Measurements from ENCODE around the gene ERBB4.
"Not testable (repeated sequence)": the region's sequence is repeated elsewhere in the genome, so short reads cannot be mapped to it uniquely, and the experiment has no call there.

The ERBB4 gene

GRCh38 chr2:212288308-212288707, 250.3 kb downstream of the ERBB4 start:
- no peak for DNase-seq

- DNase-seq = no peak
Observed at GRCh38 chr2:212284166-212284565, 254.4 kb downstream of the ERBB4 start.

- DNase-seq = no peak
Observed at GRCh38 chr2:212282671-212283261, 255.8 kb downstream of the ERBB4 start.

- no peak for DNase-seq
Observed at GRCh38 chr2:212276813-212277212, 261.8 kb downstream of the ERBB4 start.

GRCh38 chr2:212274215-212274614, 264.4 kb downstream of the ERBB4 start:
- no peak for DNase-seq

GRCh38 chr2:212271583-212271982, 267.0 kb downstream of the ERBB4 start:
- DNase-seq = no peak

GRCh38 chr2:212269005-212269404, 269.6 kb downstream of the ERBB4 start:
- DNase-seq = no peak

GRCh38 chr2:212266297-212266696, 272.3 kb downstream of the ERBB4 start:
- no peak for DNase-seq

GRCh38 chr2:212265777-212266176, 272.8 kb downstream of the ERBB4 start:
- no peak for DNase-seq

- no peak for DNase-seq
Observed at GRCh38 chr2:212264187-212264586, 274.4 kb downstream of the ERBB4 start.

- no peak for DNase-seq
Observed at GRCh38 chr2:212259226-212259625, 279.4 kb downstream of the ERBB4 start.

- DNase-seq = no peak
Observed at GRCh38 chr2:212254339-212254738, 284.3 kb downstream of the ERBB4 start.

GRCh38 chr2:212249451-212249850, 289.2 kb downstream of the ERBB4 start:
- no peak for DNase-seq

- no peak for DNase-seq
Observed at GRCh38 chr2:212245880-212246279, 292.7 kb downstream of the ERBB4 start.

GRCh38 chr2:212242724-212243123, 295.9 kb downstream of the ERBB4 start:
- DNase-seq = no peak

- not testable (repeated sequence) for DNase-seq
Observed at GRCh38 chr2:212238152-212238551, 300.4 kb downstream of the ERBB4 start.

- DNase-seq = no peak
Observed at GRCh38 chr2:212237350-212238095, 301.1 kb downstream of the ERBB4 start.

GRCh38 chr2:212228743-212229171, 309.8 kb downstream of the ERBB4 start:
- no peak for DNase-seq

GRCh38 chr2:212227755-212228154, 310.8 kb downstream of the ERBB4 start:
- DNase-seq = no peak

GRCh38 chr2:212226114-212226513, 312.5 kb downstream of the ERBB4 start:
- DNase-seq = no peak

- no peak for DNase-seq
Observed at GRCh38 chr2:212223696-212224095, 314.9 kb downstream of the ERBB4 start.

- no peak for DNase-seq
Observed at GRCh38 chr2:212213191-212213590, 325.4 kb downstream of the ERBB4 start.

GRCh38 chr2:212208467-212208866, 330.1 kb downstream of the ERBB4 start:
- no peak for DNase-seq

- no peak for DNase-seq
Observed at GRCh38 chr2:212197776-212198175, 340.8 kb downstream of the ERBB4 start.

- no peak for DNase-seq
Observed at GRCh38 chr2:212195626-212196025, 343.0 kb downstream of the ERBB4 start.
